Camera-type eye (tissue), 1 donor: ENCODE measurements around the gene ALG6. TPM values are rescaled to one million over a fixed set of nuclear protein-coding genes. Genes with fewer than 3 reads are reported as not detected.

Source experiments
- total RNA-seq: library from RNA; depleted of rRNA; stranded (reverse); fragments of >200 nt; gene quantifications from one replicate; pipeline ENCODE4 v1.2.3, GENCODE V29; 2014

Gene ALG6
- total RNA-seq, result 27.1 TPM

GRCh38 chr1:63367215-63368103, at the start of gene ALG6:
ALG6 (plus strand) TSS chr1:63367627; CDS start chr1:63370978, 3,351 bp downstream.

GRCh38 chr1:63322114-63322943, 45.1 kb upstream of the ALG6 start, which contains the start of gene FOXD3:
FOXD3 (plus strand) TSS chr1:63322567; CDS start chr1:63323059, 492 bp downstream.

Other genes with a start within 250 kb of the ALG6 start
- gene FOXD3, start 45.1 kb upstream of the ALG6 start, total RNA-seq, result 1.9 TPM
- 29.1 TPM for gene ITGB3BP, start 155.6 kb downstream of the ALG6 start, total RNA-seq
- 48.9 TPM for gene EFCAB7, start 155.9 kb downstream of the ALG6 start, total RNA-seq
- gene PGM1, start 225.8 kb downstream of the ALG6 start, total RNA-seq, result 55.1 TPM